G401 (cell line): ENCODE data around the gene TPGS1. TPM values are rescaled to one million over a fixed set of nuclear protein-coding genes. Genes with fewer than 3 reads are reported as not detected.

Experiments
- DNase-seq: peaks from one replicate; pipeline ENCODE4 v3.0.0-alpha.2; 2015; ENCODE audit warnings: low spot score
- in situ Hi-C: cut with HindIII; loops from 2 replicates; pipeline ENCODE4 v1.10.0; 2016; ENCODE audit warnings: low sequenced_read_pairs, mixed read lengths
- total RNA-seq: library from RNA; depleted of rRNA; stranded (reverse); fragments of >200 nt; shearing (Covaris generic); gene quantifications from 2 replicates; pipeline ENCODE4 v1.2.3, GENCODE V29; 2014; rRNA removed

Gene TPGS1
- 89.0 and 129 TPM in 2 replicates for total RNA-seq

- in situ Hi-C loops, result no loop called here
- peak; percentile 82 for DNase-seq
Observed at GRCh38 chr19:507286-508203, at the start of gene TPGS1. Gene TPGS1, plus strand, starts transcription at chr19:507497. Its CDS starts 10 bp downstream, at chr19:507507.

- DNase-seq, result no peak
- in situ Hi-C loops, result no loop called here
Observed at GRCh38 chr19:457636-458035, 49.7 kb upstream of the TPGS1 start.

GRCh38 chr19:458091-459042 lies 48.9 kb upstream of the TPGS1 start:
- DNase-seq, result no peak
- in situ Hi-C loops, result no loop called here

GRCh38 chr19:459724-460511 lies 47.4 kb upstream of the TPGS1 start:
- DNase-seq, result peak; percentile 32
- in situ Hi-C loops, result no loop called here

GRCh38 chr19:460877-461720 lies 46.2 kb upstream of the TPGS1 start, which contains the start of gene SHC2:
Gene SHC2, minus strand, starts transcription at chr19:461033. Its CDS starts 37 bp downstream, at chr19:460996.
- in situ Hi-C loops, result no loop called here
- DNase-seq, result no peak

- DNase-seq, result no peak
Observed at GRCh38 chr19:461721-462551, 45.4 kb upstream of the TPGS1 start.

GRCh38 chr19:463483-464207 lies 43.7 kb upstream of the TPGS1 start:
- no peak for DNase-seq
- in situ Hi-C loops, result no loop called here

More at GRCh38 chr19:461721-462551, 45.4 kb upstream of the TPGS1 start:
- in situ Hi-C loops, result no loop called here

GRCh38 chr19:464208-464545 lies 43.1 kb upstream of the TPGS1 start:
- in situ Hi-C loops, result no loop called here
- DNase-seq, result no peak

GRCh38 chr19:465056-465816 lies 42.1 kb upstream of the TPGS1 start:
- DNase-seq, result no peak

GRCh38 chr19:467554-467953 lies 39.7 kb upstream of the TPGS1 start:
- DNase-seq, result no peak
- in situ Hi-C loops, result no loop called here

More at GRCh38 chr19:465056-465816, 42.1 kb upstream of the TPGS1 start:
- in situ Hi-C loops, result no loop called here

- in situ Hi-C loops, result no loop called here
Observed at GRCh38 chr19:468587-469256, 38.6 kb upstream of the TPGS1 start.

GRCh38 chr19:469833-470232 lies 37.5 kb upstream of the TPGS1 start:
- no peak for DNase-seq
- in situ Hi-C loops, result no loop called here

More at GRCh38 chr19:468587-469256, 38.6 kb upstream of the TPGS1 start:
- DNase-seq, result no peak

GRCh38 chr19:470701-471100 lies 36.6 kb upstream of the TPGS1 start:
- DNase-seq, result no peak
- in situ Hi-C loops, result no loop called here

GRCh38 chr19:472005-472858 lies 35.1 kb upstream of the TPGS1 start:
- no peak for DNase-seq
- in situ Hi-C loops, result no loop called here
